ENCODE data around the gene FAM186B. TPM values are rescaled to one million over a fixed set of nuclear protein-coding genes. Genes with fewer than 3 reads are reported as not detected.
A peak's percentile ranks its signal among the peaks of the same experiment; 100 is the strongest.

FAM186B gene
- total and polyA plus RNA-seq, 9 donors: 0.11 to 1.5 (median 0.73) TPM

DNA sequence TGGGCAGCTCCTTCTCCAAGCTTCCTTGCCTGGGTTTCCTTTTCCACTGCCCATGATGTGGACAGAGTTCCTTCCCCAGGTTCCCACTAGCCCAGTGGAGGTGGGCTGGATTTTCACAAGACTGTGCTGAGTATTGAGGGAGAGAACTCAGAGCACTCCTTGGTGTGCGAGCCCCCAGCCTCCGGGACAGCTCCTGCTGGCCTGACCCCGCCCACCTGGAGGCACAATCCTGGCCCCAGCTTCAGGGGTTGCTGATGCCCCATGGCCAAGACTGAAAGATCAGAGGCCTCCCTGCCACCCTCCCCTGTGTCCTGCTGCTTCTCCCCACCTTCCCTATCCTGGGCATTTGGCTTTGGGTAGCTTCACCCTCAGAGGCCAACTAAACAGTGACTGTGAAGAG is 59.0 kb downstream of the FAM186B start:
- H3K27ac ChIP-seq: no peak overlapping the region
- H3K4me1 ChIP-seq (ENCODE audit: insufficient read depth): peaks cover 11% of the 10 kb centered on the region
- H3K4me3 ChIP-seq: no peak overlapping the region
- 67 to 82% (median 78%) methylated on average over 3 of the region's 3 CpGs for WGBS, 3 donors
- intact Hi-C loops (cut with DNase I): no loop called here
- no peaks in the 10 kb centered on the region for H3K9me3 ChIP-seq
- no peaks in the 10 kb centered on the region for H3K27me3 ChIP-seq
- TF ChIP-seq POLR2A (IDR thresholded peaks at IDR 0.05) (no peak), EP300 (IDR thresholded peaks at IDR 0.05) (no peak)
- TF ChIP-seq, protein P1, sequence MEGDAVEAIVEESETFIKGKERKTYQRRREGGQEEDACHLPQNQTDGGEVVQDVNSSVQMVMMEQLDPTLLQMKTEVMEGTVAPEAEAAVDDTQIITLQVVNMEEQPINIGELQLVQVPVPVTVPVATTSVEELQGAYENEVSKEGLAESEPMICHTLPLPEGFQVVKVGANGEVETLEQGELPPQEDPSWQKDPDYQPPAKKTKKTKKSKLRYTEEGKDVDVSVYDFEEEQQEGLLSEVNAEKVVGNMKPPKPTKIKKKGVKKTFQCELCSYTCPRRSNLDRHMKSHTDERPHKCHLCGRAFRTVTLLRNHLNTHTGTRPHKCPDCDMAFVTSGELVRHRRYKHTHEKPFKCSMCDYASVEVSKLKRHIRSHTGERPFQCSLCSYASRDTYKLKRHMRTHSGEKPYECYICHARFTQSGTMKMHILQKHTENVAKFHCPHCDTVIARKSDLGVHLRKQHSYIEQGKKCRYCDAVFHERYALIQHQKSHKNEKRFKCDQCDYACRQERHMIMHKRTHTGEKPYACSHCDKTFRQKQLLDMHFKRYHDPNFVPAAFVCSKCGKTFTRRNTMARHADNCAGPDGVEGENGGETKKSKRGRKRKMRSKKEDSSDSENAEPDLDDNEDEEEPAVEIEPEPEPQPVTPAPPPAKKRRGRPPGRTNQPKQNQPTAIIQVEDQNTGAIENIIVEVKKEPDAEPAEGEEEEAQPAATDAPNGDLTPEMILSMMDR (IDR thresholded peaks at IDR 0.05): no peak
- no peaks in the 10 kb centered on the region for H3K36me3 ChIP-seq
- peak in 1 of 5 donors; percentile 15 for DNase-seq

DNA sequence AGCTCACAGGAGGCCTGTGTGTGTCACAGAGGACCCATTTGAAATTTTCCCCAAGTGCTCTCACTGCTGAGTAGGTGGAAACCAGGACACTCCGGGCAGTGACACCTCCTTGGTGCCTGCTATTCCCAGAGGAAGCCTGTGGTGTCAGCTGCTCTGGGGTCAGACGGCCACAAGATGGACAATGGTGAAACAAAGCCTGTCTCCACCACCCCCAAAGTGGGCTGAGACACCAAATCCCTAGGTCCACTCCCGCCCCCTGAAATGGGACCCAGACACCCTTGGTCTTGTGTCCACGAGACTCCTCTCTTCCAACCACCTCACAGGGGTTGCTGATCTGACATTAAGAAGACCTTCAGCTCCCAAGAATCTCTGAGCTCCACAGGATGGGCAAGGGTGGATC is 59.6 kb downstream of the FAM186B start:
- intact Hi-C loops (cut with DNase I): no loop called here
- peaks cover 11% of the 10 kb centered on the region for H3K4me1 ChIP-seq (ENCODE audit: insufficient read depth)
- no peak for TF ChIP-seq POLR2A (IDR thresholded peaks at IDR 0.05)
- TF ChIP-seq EP300 (IDR thresholded peaks at IDR 0.05): no peak
- TF ChIP-seq, protein P1 (IDR thresholded peaks at IDR 0.05): no peak
- DNase-seq: no peak
- no peak overlapping the region for H3K4me3 ChIP-seq
- no peaks in the 10 kb centered on the region for H3K9me3 ChIP-seq
- no peaks in the 10 kb centered on the region for H3K36me3 ChIP-seq
- H3K27ac ChIP-seq: no peak overlapping the region
- no peaks in the 10 kb centered on the region for H3K27me3 ChIP-seq
- WGBS, 3 donors: 78 to 89% (median 80%) methylated on average over 4 of the region's 4 CpGs

DNA sequence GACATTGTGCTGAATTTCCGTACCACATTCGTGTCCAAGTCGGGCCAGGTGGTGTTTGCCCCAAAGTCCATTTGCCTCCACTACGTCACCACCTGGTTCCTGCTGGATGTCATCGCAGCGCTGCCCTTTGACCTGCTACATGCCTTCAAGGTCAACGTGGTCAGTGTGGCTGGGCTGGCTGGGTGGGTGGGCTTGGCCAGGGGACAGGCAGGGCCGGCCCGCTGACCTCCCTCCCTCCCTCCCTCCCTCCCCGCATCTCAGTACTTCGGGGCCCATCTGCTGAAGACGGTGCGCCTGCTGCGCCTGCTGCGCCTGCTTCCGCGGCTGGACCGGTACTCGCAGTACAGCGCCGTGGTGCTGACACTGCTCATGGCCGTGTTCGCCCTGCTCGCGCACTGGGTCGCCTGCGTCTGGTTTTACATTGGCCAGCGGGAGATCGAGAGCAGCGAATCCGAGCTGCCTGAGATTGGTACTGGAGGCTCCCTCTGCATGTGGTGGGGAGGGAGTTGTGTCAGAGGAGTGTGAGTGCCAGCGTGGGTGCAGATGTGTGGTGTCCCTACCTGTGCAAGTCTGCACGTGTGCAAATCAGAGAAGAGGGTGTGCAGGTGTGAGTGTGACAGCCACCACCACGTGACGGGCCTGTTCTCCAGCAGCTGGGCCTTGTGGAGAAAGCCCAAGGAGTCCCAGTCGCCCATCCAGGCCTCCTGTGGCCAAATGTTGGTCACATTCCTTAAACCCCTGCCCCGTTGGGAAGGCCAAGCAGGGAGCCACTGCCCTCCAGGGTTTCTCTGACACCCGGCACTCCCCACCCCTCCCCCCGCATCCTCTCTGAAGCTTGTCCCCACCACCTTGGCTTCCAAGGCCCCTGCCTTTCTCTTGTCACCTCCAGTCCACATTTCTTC is 61.3 kb downstream of the FAM186B start:
- peaks cover 6% of the 10 kb centered on the region for H3K4me1 ChIP-seq (ENCODE audit: insufficient read depth)
- 8 to 25% (median 11%) methylated on average over 39 of the region's 39 CpGs for WGBS, 3 donors
- TF ChIP-seq POLR2A (IDR thresholded peaks at IDR 0.05) (no peak), EP300 (IDR thresholded peaks at IDR 0.05) (no peak)
- TF ChIP-seq, protein P1 (IDR thresholded peaks at IDR 0.05): no peak
- H3K9me3 ChIP-seq: no peaks in the 10 kb centered on the region
- no peaks in the 10 kb centered on the region for H3K27me3 ChIP-seq
- no peak overlapping the region for H3K4me3 ChIP-seq
- intact Hi-C loops (cut with DNase I): no loop called here
- no peak for DNase-seq
- H3K36me3 ChIP-seq: no peaks in the 10 kb centered on the region
- no peak overlapping the region for H3K27ac ChIP-seq

- no peak for TF ChIP-seq POLR2A (IDR thresholded peaks at IDR 0.05)
- TF ChIP-seq, protein P1 (IDR thresholded peaks at IDR 0.05): no peak
- no peak for TF ChIP-seq EP300 (IDR thresholded peaks at IDR 0.05)
- peaks cover 2% of the 10 kb centered on the region for H3K4me1 ChIP-seq (ENCODE audit: insufficient read depth)
- no peaks in the 10 kb centered on the region for H3K27me3 ChIP-seq
- H3K27ac ChIP-seq: no peak overlapping the region
- H3K9me3 ChIP-seq: no peaks in the 10 kb centered on the region
- WGBS, 3 donors: 56 to 69% (median 68%) methylated on average over 18 to 20 of the region's 20 CpGs
- no peaks in the 10 kb centered on the region for H3K36me3 ChIP-seq
- H3K4me3 ChIP-seq: no peak overlapping the region
- peak in 1 of 5 donors; percentile 17 for DNase-seq
- intact Hi-C loops (cut with DNase I): no loop called here
Measured at GRCh38 chr12:49543221-49543913, 62.1 kb downstream of the FAM186B start.
